Posterior cingulate gyrus (tissue), 11 donors: Measurements from ENCODE around the gene CYP17A1.
"Not testable (repeated sequence)": the region's sequence is repeated elsewhere in the genome, so short reads cannot be mapped to it uniquely, and the experiment has no call there.

Source experiments
- DNase-seq, 10 donors: peaks; one replicate each; pipeline versions ENCODE4 v3.0.0 to v3.0.0-alpha.2; 2020 to 2021; ENCODE audit warnings: mixed read lengths in 3 of 10
- intact Hi-C: fragments of 100-400 bp; cut with DNase I; formaldehyde crosslinking; loops from one replicate; pipeline ENCODE4 v1.15.1; 2023

CYP17A1 gene

GRCh38 chr10:102837230-102837721, at the start of gene CYP17A1:
Gene CYP17A1 (minus strand): TSS chr10:102837413. CDS start chr10:102837361, 52 bp downstream.
- intact Hi-C loops, result loop anchor here (10.0 kb wide), 1 partner anchor 408 kb away; the partner anchor contains the start of gene RPEL1
- no peak for DNase-seq

GRCh38 chr10:102880256-102880655, 43.0 kb upstream of the CYP17A1 start:
- intact Hi-C loops, result no loop called here
- no peak for DNase-seq

- DNase-seq, result no peak
- intact Hi-C loops, result no loop called here
Observed at GRCh38 chr10:102878629-102879028, 41.4 kb upstream of the CYP17A1 start.

GRCh38 chr10:102876747-102877153, 39.5 kb upstream of the CYP17A1 start:
- intact Hi-C loops, result no loop called here
- no peak for DNase-seq

GRCh38 chr10:102872163-102872562, 35.0 kb upstream of the CYP17A1 start:
- DNase-seq, result no peak
- intact Hi-C loops, result no loop called here

GRCh38 chr10:102870221-102870620, 33.0 kb upstream of the CYP17A1 start:
- no peak for DNase-seq
- intact Hi-C loops, result no loop called here

GRCh38 chr10:102869258-102870198, 32.3 kb upstream of the CYP17A1 start, which contains the start of gene AS3MT:
Gene AS3MT (plus strand): TSS chr10:102869470. CDS start chr10:102869593, 123 bp downstream.
- intact Hi-C loops, result no loop called here

GRCh38 chr10:102868911-102869257, 31.7 kb upstream of the CYP17A1 start:
- intact Hi-C loops, result no loop called here
- no peak for DNase-seq

More at GRCh38 chr10:102869258-102870198, 32.3 kb upstream of the CYP17A1 start, which contains the start of gene AS3MT:
- DNase-seq, result peak; percentile 17 to 92 (median 29)

GRCh38 chr10:102865620-102866019, 28.4 kb upstream of the CYP17A1 start:
- DNase-seq, result no peak
- intact Hi-C loops, result no loop called here

- DNase-seq, result no peak
- intact Hi-C loops, result no loop called here
Observed at GRCh38 chr10:102863660-102864059, 26.4 kb upstream of the CYP17A1 start.

- intact Hi-C loops, result no loop called here
- DNase-seq, result no peak
Observed at GRCh38 chr10:102859911-102860310, 22.7 kb upstream of the CYP17A1 start.

- DNase-seq, result no peak
- intact Hi-C loops, result no loop called here
Observed at GRCh38 chr10:102856758-102857424, 19.7 kb upstream of the CYP17A1 start.

- DNase-seq, intact Hi-C loops: not testable (repeated sequence)
Observed at GRCh38 chr10:102855731-102856436, 18.7 kb upstream of the CYP17A1 start.

- intact Hi-C loops, DNase-seq: not testable (repeated sequence)
Observed at GRCh38 chr10:102853237-102853636, 16.0 kb upstream of the CYP17A1 start.

- DNase-seq, result no peak
- intact Hi-C loops, result no loop called here
Observed at GRCh38 chr10:102850025-102850518, 12.9 kb upstream of the CYP17A1 start.

- DNase-seq, result no peak
- intact Hi-C loops, result no loop called here
Observed at GRCh38 chr10:102845352-102845902, 8.2 kb upstream of the CYP17A1 start.

GRCh38 chr10:102844190-102844776, 7.1 kb upstream of the CYP17A1 start:
- intact Hi-C loops, DNase-seq: not testable (repeated sequence)

- intact Hi-C loops, DNase-seq: not testable (repeated sequence)
Observed at GRCh38 chr10:102843139-102843538, 5.9 kb upstream of the CYP17A1 start.

- intact Hi-C loops, result no loop called here
- no peak for DNase-seq
Observed at GRCh38 chr10:102841827-102842345, 4.7 kb upstream of the CYP17A1 start.
